Progenitor cell of endocrine pancreas (in vitro differentiated cells): Measurements from ENCODE around the gene MRPL54. TPM values are rescaled to one million over a fixed set of nuclear protein-coding genes. Genes with fewer than 3 reads are reported as not detected.

Experiments
- DNase-seq: peaks from one replicate; pipeline ENCODE4 v3.0.0; 2021; ENCODE audit warnings: low spot score; ENCODE audit not compliant: unreplicated experiment
- H3K27ac Mint-ChIP-seq: 2 replicates; pipeline ENCODE4 v1.8.0; 2021; ENCODE audit warnings: mild to moderate bottlenecking, moderate library complexity, mixed read lengths
- H3K27me3 Mint-ChIP-seq: 2 replicates; pipeline ENCODE4 v1.8.0; 2021; ENCODE audit warnings: mixed read lengths
- H3K36me3 Mint-ChIP-seq: 2 replicates; pipeline ENCODE4 v1.8.0; 2022; ENCODE audit warnings: mixed read lengths; ENCODE audit not compliant: insufficient read depth
- H3K4me1 Mint-ChIP-seq: 2 replicates; pipeline ENCODE4 v1.8.0; 2021; ENCODE audit warnings: low read depth, mixed read lengths
- H3K4me3 Mint-ChIP-seq: 2 replicates; pipeline ENCODE4 v1.8.0; 2021; ENCODE audit warnings: low read depth, mild to moderate bottlenecking, moderate library complexity, mixed read lengths
- H3K9me3 Mint-ChIP-seq: 2 replicates; pipeline ENCODE4 v1.8.0; 2021; ENCODE audit warnings: low read depth, mixed read lengths
- total RNA-seq: library from RNA; stranded (reverse); gene quantifications from 2 replicates; pipeline ENCODE4 v1.2.1, GENCODE V29; 2021
- TF ChIP-seq, protein P1 (sequence below): fragments of 200-600 bp; sonication (generic); IDR thresholded peaks from one replicate; pipeline ENCODE4 v1.5.0; 2021; ENCODE audit warnings: antibody characterized with exemption, mild to moderate bottlenecking; ENCODE audit not compliant: unreplicated experiment

Gene MRPL54
- total RNA-seq, 1 donor from 2014 or later: 39.8 TPM

DNA sequence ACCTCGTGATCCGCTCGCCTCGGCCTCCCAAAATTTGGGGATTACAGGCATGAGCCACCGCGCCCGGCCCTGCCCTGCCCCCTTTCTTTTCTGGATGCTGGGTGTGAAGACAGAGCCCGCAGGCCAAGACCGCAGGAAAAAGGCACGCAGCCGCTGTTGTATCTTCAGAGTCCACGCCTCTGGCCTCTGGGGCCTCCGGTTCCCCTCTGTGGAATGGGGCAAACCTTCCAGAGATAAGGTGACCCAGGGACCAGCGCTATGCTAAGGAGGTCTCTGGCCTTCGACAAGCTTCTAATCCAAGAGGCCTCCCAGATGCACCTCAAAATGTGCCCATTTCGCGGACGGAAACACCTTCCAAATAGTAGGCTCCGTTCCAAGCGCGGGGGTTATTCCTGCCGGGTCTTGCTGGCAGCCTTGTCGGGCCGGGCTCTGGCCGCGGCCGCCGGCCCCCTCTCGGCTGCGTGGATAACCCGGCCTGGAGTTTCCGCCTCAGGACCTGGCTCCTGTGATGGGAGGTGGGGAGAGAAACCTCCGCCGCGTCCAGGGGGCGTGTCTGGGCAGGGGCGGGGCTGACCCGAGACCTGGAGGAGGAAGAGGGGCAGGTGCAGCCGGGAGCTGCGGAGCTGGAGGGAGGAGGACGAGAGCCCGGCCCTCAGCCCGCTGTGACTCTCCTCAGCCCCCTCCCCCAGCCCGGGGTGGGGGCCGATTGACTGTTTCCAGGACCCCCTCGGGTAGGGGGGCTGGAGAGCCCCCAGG is 41.2 kb upstream of the MRPL54 start:
- peak; percentile 97 for DNase-seq
- Mint-ChIP-seq H3K4me1 (peaks cover 7% of the 10 kb centered on the region), H3K4me3 (peak overlapping the region; percentile 80), H3K36me3 (no peaks in the 10 kb centered on the region), H3K9me3 (no peaks in the 10 kb centered on the region), H3K27me3 (no peaks in the 10 kb centered on the region), H3K27ac (no peak overlapping the region)
- TF ChIP-seq, protein P1, sequence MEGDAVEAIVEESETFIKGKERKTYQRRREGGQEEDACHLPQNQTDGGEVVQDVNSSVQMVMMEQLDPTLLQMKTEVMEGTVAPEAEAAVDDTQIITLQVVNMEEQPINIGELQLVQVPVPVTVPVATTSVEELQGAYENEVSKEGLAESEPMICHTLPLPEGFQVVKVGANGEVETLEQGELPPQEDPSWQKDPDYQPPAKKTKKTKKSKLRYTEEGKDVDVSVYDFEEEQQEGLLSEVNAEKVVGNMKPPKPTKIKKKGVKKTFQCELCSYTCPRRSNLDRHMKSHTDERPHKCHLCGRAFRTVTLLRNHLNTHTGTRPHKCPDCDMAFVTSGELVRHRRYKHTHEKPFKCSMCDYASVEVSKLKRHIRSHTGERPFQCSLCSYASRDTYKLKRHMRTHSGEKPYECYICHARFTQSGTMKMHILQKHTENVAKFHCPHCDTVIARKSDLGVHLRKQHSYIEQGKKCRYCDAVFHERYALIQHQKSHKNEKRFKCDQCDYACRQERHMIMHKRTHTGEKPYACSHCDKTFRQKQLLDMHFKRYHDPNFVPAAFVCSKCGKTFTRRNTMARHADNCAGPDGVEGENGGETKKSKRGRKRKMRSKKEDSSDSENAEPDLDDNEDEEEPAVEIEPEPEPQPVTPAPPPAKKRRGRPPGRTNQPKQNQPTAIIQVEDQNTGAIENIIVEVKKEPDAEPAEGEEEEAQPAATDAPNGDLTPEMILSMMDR: no peak

GRCh38 chr19:3721887-3722442 is 40.5 kb upstream of the MRPL54 start:
- DNase-seq: no peak
- peak overlapping the region; percentile 86 for H3K27ac Mint-ChIP-seq
- TF ChIP-seq, protein P1: no peak
- peaks cover 7% of the 10 kb centered on the region for H3K4me1 Mint-ChIP-seq
- peak overlapping the region; percentile 80 for H3K4me3 Mint-ChIP-seq
- no peaks in the 10 kb centered on the region for H3K36me3 Mint-ChIP-seq
- H3K27me3 Mint-ChIP-seq: no peaks in the 10 kb centered on the region
- H3K9me3 Mint-ChIP-seq: no peaks in the 10 kb centered on the region

GRCh38 chr19:3722443-3723109 is 39.9 kb upstream of the MRPL54 start:
- Mint-ChIP-seq H3K36me3 (no peaks in the 10 kb centered on the region), H3K4me3 (peak overlapping the region; percentile 80), H3K27me3 (no peaks in the 10 kb centered on the region), H3K4me1 (peaks cover 7% of the 10 kb centered on the region), H3K27ac (peak overlapping the region; percentile 86), H3K9me3 (no peaks in the 10 kb centered on the region)
- DNase-seq: peak; percentile 64
- TF ChIP-seq, protein P1: no peak

- no peaks in the 10 kb centered on the region for H3K36me3 Mint-ChIP-seq
- H3K4me1 Mint-ChIP-seq: peaks cover 7% of the 10 kb centered on the region
- peak overlapping the region; percentile 58 for H3K4me3 Mint-ChIP-seq
- no peaks in the 10 kb centered on the region for H3K27me3 Mint-ChIP-seq
- peak overlapping the region; percentile 71 for H3K27ac Mint-ChIP-seq
- DNase-seq: no peak
- TF ChIP-seq, protein P1: no peak
- H3K9me3 Mint-ChIP-seq: no peaks in the 10 kb centered on the region
These were observed 39.4 kb upstream of the MRPL54 start for GRCh38 chr19:3723110-3723488.

GRCh38 chr19:3723883-3724282 is 38.6 kb upstream of the MRPL54 start:
- H3K27me3 Mint-ChIP-seq: no peaks in the 10 kb centered on the region
- H3K4me3 Mint-ChIP-seq: no peak overlapping the region
- H3K36me3 Mint-ChIP-seq: no peaks in the 10 kb centered on the region
- DNase-seq: no peak
- H3K27ac Mint-ChIP-seq: no peak overlapping the region
- no peaks in the 10 kb centered on the region for H3K9me3 Mint-ChIP-seq
- H3K4me1 Mint-ChIP-seq: peaks cover 7% of the 10 kb centered on the region
- TF ChIP-seq, protein P1: no peak
